ENCODE results near the gene PADI1. TPM values are rescaled to one million over a fixed set of nuclear protein-coding genes. Genes with fewer than 3 reads are reported as not detected.

PADI1 gene
- total RNA-seq, 4 donors from 2014 or later: 0.14 TPM; not detected in 3

- 89 to 100% methylated on average over 1 to 7 of the region's 7 CpGs for WGBS, 2 donors (ENCODE audit: low coverage in 1 of 2)
- no peak overlapping the region for H3K27ac ChIP-seq
Observed at GRCh38 chr1:17260264-17260663, 55.3 kb downstream of the PADI1 start.

GRCh38 chr1:17260738-17261137 is 55.8 kb downstream of the PADI1 start:
- Histone ChIP-seq H3K9me3 (no peaks in the 10 kb centered on the region), H3K4me1 (no peaks in the 10 kb centered on the region), H3K27ac (no peak overlapping the region), H3K4me3 (no peak overlapping the region), H3K36me3 (no peaks in the 10 kb centered on the region), H3K27me3 (no peaks in the 10 kb centered on the region)
- in situ Hi-C loops (cut with MboI; ENCODE audit: low pct_ligation_motif_present in 1 of 4, low pct_unique_long_range_greater_than_20kb in 1 of 4, low sequenced_read_pairs in 3 of 4) (no loop called here), intact Hi-C loops (cut with DNase I; ENCODE audit: low total_unique reads) (no loop called here)
- 93% methylated on average over 5 of the region's 5 CpGs; no CpG with 5 or more reads in 1 of the 2 donors for WGBS, 2 donors (ENCODE audit: low coverage in 1 of 2)
- no peak for DNase-seq
- no peak for TF ChIP-seq CTCF (IDR thresholded peaks at IDR 0.05)
- TF ChIP-seq POLR2A (IDR thresholded peaks at IDR 0.05): no peak
- no peak for TF ChIP-seq POLR2AphosphoS5 (IDR thresholded peaks at IDR 0.05)
- TF ChIP-seq EP300 (IDR thresholded peaks at IDR 0.05; ENCODE audit: low read depth): no peak

More at GRCh38 chr1:17260264-17260663, 55.3 kb downstream of the PADI1 start:
- H3K4me3 ChIP-seq: no peak overlapping the region
- no peaks in the 10 kb centered on the region for H3K9me3 ChIP-seq
- intact Hi-C loops (cut with DNase I; ENCODE audit: low total_unique reads): no loop called here
- H3K4me1 ChIP-seq: peaks cover 0 to 3% (median 0%) of the 10 kb centered on the region in 4 donors
- H3K36me3 ChIP-seq: no peaks in the 10 kb centered on the region
- no peak for DNase-seq
- TF ChIP-seq POLR2AphosphoS5 (IDR thresholded peaks at IDR 0.05) (no peak), EP300 (IDR thresholded peaks at IDR 0.05; ENCODE audit: low read depth) (no peak), CTCF (IDR thresholded peaks at IDR 0.05) (no peak), POLR2A (IDR thresholded peaks at IDR 0.05) (no peak)
- in situ Hi-C loops (cut with MboI; ENCODE audit: low pct_ligation_motif_present in 1 of 4, low pct_unique_long_range_greater_than_20kb in 1 of 4, low sequenced_read_pairs in 3 of 4): no loop called here
- no peaks in the 10 kb centered on the region for H3K27me3 ChIP-seq

GRCh38 chr1:17263936-17264335 is 59.0 kb downstream of the PADI1 start:
- TF ChIP-seq POLR2A (IDR thresholded peaks at IDR 0.05) (no peak), POLR2AphosphoS5 (IDR thresholded peaks at IDR 0.05) (no peak), EP300 (IDR thresholded peaks at IDR 0.05; ENCODE audit: low read depth) (no peak), CTCF (IDR thresholded peaks at IDR 0.05) (no peak)
- no peak overlapping the region for H3K27ac ChIP-seq
- in situ Hi-C loops (cut with MboI; ENCODE audit: low pct_ligation_motif_present in 1 of 4, low pct_unique_long_range_greater_than_20kb in 1 of 4, low sequenced_read_pairs in 3 of 4) (no loop called here), intact Hi-C loops (cut with DNase I; ENCODE audit: low total_unique reads) (no loop called here)
- no peaks in the 10 kb centered on the region for H3K9me3 ChIP-seq
- H3K4me3 ChIP-seq: no peak overlapping the region
- no peaks in the 10 kb centered on the region for H3K36me3 ChIP-seq
- DNase-seq: no peak
- H3K27me3 ChIP-seq: no peaks in the 10 kb centered on the region
- H3K4me1 ChIP-seq: no peaks in the 10 kb centered on the region

GRCh38 chr1:17264470-17264869 is 59.5 kb downstream of the PADI1 start:
- H3K27ac ChIP-seq: no peak overlapping the region
- in situ Hi-C loops (cut with MboI; ENCODE audit: low pct_ligation_motif_present in 1 of 4, low pct_unique_long_range_greater_than_20kb in 1 of 4, low sequenced_read_pairs in 3 of 4) (no loop called here), intact Hi-C loops (cut with DNase I; ENCODE audit: low total_unique reads) (no loop called here)
- H3K4me1 ChIP-seq: no peaks in the 10 kb centered on the region
- no peaks in the 10 kb centered on the region for H3K27me3 ChIP-seq
- no peak for DNase-seq
- no peaks in the 10 kb centered on the region for H3K9me3 ChIP-seq
- no peaks in the 10 kb centered on the region for H3K36me3 ChIP-seq
- WGBS, 2 donors (ENCODE audit: low coverage in 1 of 2): 90 to 99% methylated on average over 3 to 5 of the region's 5 CpGs
- TF ChIP-seq POLR2AphosphoS5 (IDR thresholded peaks at IDR 0.05): no peak
- TF ChIP-seq CTCF (IDR thresholded peaks at IDR 0.05): no peak
- no peak for TF ChIP-seq POLR2A (IDR thresholded peaks at IDR 0.05)
- no peak for TF ChIP-seq EP300 (IDR thresholded peaks at IDR 0.05; ENCODE audit: low read depth)
- no peak overlapping the region for H3K4me3 ChIP-seq
